Fibroblast of the conjunctiva (primary cell): ENCODE results near the gene PDE3A.

Experiments
- DNase-seq: peaks from one replicate; pipeline ENCODE4 v3.0.0-alpha.2; 2010; ENCODE audit warnings: low read depth

Gene PDE3A

GRCh38 chr12:20458011-20458410 lies 89.7 kb downstream of the PDE3A start:
- no peak for DNase-seq

DNA sequence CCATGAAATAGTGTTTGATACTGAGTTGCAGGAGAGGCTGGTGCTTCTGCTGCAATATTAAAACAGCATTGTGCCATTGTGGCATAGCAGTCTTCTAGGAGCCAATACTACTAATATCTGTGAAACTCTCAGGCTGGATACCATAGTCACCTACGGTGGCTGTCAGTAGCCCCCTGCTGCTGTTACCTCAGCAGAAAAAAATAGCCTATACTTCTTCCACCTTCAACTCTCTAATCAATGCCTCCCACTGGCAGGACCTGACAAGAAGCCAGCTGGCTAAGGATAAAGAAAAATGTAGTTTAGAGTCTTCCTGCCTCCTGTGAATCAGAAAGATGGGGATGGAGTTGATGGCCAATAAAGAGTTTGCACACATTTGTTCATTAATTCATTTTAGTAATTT lies 91.6 kb downstream of the PDE3A start:
- DNase-seq: no peak

DNA sequence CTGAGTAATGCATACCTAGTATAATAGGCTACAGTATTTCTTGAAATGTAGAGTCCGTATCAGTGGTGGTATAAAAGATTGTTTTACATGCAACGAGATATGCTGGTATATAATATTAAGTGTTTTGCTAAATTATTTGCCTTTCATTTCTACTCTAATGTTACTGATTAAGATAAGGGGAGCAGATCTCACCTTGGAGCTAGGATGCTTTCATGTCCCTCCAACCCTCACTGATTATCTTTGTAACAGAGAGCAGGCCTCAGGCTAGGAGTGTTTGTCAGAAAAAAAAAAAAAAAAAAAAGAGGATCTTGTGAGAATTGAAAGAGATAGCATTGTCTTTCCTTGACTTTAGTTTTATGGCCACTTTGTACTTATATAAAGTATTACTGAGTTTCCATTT lies 92.6 kb downstream of the PDE3A start:
- DNase-seq: no peak

DNA sequence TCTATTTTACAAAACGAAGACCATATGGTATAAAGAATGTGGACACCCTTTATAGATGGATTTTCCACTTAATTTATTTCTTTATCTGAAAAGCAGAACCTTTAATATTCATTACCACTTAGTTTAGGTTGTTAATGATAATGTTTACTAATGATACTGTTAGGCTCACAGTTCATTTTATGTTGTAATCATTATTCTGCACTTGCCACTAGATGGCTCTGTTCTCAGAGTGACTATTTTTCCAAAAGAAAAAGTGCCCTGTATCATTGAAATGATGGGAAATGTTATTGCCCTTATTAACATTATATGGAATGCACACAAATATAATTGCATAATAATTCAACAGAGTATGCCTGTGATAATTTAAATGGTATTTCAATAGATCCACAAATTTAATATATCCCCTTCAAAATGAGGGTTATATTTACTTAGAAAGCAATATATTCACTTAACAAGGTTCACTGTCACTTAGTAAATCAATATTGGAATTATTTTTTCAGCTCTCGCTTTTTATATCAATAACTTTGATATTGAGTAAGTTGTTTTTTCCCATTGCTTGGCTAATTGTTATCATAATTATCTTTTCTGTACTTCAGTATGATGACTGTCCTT lies 95.7 kb downstream of the PDE3A start:
- DNase-seq: no peak

DNA sequence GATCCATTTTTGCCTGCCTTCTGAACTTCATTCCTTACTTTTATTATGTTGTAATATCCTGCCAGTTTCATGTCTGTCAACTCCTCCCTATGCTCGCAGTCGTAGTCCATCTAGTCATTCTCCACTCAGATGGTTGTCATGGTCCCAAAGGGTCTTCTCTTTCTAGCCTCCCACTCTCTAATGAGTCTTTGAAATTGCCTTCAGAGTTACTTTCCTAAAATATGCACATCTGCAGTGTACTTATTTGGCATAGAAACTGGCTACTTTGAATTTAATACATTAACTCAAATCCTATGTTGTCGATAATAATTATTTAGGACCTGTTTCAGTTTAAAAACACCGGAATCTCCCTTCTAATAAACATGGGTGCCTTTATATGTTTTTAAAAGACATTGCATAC lies 101.0 kb downstream of the PDE3A start:
- no peak for DNase-seq

DNA sequence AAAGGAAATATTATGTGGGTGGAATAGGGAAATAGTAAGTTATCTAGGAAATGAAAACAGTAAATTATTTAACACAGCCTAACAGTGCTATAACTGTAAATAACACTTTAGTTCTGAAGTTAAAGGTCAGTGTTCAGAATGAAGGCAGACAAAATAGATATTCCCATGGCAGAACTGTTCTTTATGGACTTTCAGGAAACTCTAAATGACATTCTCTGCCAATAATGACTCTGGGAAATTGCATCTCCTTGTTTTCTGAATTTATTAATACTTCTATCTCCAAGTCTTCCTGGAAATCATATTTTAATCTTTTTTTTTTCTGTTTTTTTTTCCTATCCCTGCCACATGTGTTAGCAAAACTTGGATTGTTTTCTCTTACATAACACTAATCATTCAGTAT lies 101.4 kb downstream of the PDE3A start:
- no peak for DNase-seq

GRCh38 chr12:20472102-20472782 lies 103.9 kb downstream of the PDE3A start:
- DNase-seq: no peak

DNA sequence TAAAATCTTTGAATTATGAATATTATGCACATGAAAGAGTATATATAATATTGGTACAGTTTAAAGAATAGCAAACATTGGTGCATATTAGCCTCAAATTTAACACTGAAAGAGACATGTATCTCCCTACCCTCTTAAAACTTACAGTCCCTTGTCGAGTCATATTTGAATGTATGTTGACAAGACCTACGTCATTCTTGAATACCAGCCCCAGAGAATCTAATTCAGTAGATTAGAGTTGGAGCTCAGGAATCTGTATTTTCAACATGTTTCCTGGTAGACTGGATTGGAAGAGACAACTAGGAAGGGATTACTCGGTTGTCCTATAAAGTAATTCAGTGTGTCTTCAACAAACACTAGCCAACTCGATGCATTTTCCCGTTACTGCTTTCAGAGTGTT lies 104.8 kb downstream of the PDE3A start:
- DNase-seq: no peak

GRCh38 chr12:20474016-20474415 lies 105.7 kb downstream of the PDE3A start:
- no peak for DNase-seq

- DNase-seq: no peak
These were observed 106.1 kb downstream of the PDE3A start for GRCh38 chr12:20474443-20474842.

- DNase-seq: no peak
These were observed 107.2 kb downstream of the PDE3A start for GRCh38 chr12:20475542-20475941.

GRCh38 chr12:20476551-20476950 lies 108.2 kb downstream of the PDE3A start:
- DNase-seq: no peak

DNA sequence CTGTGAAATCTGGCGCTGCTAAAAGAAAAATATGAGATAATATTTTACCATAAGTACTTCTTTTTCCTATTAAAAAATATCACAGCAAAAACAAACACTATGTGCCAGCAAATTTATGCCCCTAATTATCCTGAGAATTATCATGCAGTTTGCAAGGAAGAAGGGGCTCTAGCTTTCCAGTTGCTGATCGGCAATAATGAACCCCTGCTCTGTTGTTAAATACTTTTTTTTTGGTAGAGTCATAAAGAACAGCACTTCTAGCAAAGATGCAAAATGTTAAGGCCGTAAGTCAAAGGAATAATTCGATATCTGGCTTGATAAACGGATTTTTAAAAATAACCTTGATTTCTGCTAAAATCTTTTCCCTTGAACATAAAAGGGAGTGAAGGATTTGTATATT lies 108.9 kb downstream of the PDE3A start:
- DNase-seq: no peak

DNA sequence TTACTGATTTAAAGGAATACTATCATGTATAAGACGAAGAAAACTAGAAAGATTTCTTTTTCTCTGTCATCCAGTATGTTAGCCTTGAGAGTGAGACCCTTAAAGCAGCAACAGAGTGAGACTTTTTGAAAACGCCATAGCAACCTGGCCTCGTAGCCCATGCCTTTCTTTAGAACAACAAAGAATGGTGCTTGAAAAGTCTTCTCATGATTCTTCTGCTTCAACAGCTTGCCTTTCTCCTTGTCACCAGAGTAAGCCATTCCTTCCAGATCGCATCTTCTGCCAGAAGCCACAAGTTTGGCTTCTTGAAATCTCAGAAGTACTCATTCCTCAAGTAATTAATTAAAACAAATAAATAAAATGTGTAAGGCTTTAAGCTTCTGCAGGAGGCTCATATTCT lies 109.3 kb downstream of the PDE3A start:
- no peak for DNase-seq

GRCh38 chr12:20482491-20483054 lies 114.2 kb downstream of the PDE3A start:
- no peak for DNase-seq

DNA sequence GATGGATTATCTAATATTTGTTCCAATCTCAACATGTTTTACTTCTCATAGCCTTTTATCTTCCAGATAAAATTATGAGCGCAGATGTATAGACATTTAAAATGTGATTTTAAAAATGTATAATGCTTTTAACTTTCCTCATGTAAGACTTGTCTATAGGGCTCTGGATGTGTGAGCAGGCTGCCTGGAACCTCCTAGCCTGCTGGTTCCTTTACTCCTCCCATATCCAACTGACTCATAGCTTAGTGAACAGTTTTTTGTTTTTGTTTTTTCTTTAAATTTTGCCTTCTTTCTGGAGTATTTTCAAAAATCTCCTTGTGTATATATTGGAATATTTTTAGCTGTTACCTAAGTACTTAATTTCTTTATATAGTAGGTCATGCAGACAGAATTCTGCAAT lies 115.4 kb downstream of the PDE3A start:
- DNase-seq: no peak

GRCh38 chr12:20486233-20486632 lies 117.9 kb downstream of the PDE3A start:
- DNase-seq: no peak

GRCh38 chr12:20487519-20487918 lies 119.2 kb downstream of the PDE3A start:
- DNase-seq: no peak

DNA sequence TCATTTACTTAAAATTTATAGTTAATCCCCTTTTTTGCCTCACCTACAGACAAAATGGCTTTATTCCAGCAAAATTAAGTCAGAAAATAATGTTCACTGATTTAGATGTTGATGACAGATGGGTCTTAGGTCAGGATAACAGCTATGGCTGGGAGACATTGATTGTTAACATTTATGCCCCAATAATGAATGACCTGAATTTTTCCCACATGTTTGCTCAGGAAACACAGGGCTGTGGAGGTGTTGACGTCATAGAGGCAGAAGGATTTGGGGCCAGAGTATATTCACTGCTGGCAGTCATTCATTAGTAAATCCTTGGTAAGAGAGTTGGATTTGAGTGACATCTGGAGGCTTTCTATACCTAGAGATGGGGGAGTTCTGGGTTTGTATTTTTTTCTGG lies 121.3 kb downstream of the PDE3A start:
- no peak for DNase-seq

- no peak for DNase-seq
These were observed 121.9 kb downstream of the PDE3A start for GRCh38 chr12:20490213-20490612.

- no peak for DNase-seq
These were observed 123.0 kb downstream of the PDE3A start for GRCh38 chr12:20491290-20491689.

- peak; percentile 34 for DNase-seq
These were observed 124.0 kb downstream of the PDE3A start for GRCh38 chr12:20492251-20492760.

DNA sequence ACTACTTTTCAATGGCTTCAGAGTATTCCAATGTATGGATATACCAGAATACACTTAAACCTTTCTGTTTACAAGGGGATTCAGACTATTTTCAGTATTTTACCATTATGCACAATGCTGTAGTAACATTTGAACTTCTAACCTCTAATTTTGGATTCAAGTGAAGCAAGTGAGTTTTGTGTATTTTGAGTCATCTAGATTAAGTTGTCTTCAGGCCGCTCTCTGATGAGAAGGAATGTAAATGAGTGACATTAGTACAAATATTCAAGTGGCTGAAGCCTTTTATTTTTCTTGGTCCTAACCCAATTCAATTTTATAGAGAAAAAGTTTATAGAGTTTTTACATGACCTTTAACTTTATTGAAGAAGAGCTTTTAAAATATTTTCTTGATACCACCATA lies 125.6 kb downstream of the PDE3A start:
- DNase-seq: no peak

DNA sequence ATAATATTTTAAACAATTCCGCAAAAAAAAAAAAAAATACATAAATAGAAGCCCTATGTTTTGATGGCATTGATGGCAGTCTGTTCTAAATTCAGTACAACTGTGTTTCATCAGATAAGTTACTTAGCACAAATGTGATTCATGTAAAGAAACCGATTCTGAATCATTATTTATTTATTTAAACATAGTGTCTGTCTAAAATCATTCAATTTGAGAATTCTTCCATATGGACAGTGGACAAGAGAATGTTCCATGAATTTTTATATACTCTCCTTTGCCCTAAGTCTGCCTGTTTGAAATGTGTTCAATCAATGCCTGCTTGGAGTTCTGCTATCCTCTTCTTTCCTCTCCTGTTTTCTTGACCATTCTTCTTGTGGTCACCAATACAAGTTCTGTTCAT lies 126.5 kb downstream of the PDE3A start:
- DNase-seq: no peak
